K562 (cell line): ENCODE measurements around the gene DBP. TPM values are rescaled to one million over a fixed set of nuclear protein-coding genes. Genes with fewer than 3 reads are reported as not detected.

Experiments used
- CBX1 ChIP-seq: sonication (generic); IDR thresholded peaks from 2 replicates; pipeline ENCODE4 v1.6.1; 2016; ENCODE audit warnings: antibody characterized with exemption, low read depth, mild to moderate bottlenecking
- CTCF ChIP-seq, 3 experiments: IDR thresholded peaks in 2 of 3; conservative IDR thresholded peaks in 1 of 3; 2 replicates each; pipeline ENCODE4 v1.5.1; 2011 to 2012; ENCODE audit warnings: low read length in 3 of 3, mild to moderate bottlenecking in 3 of 3, control low read depth in 2 of 3, improper control_type of control experiment in 1 of 3, inconsistent platforms in 1 of 3, low read depth in 1 of 3, mixed read lengths in 1 of 3, moderate library complexity in 1 of 3; ENCODE audit not compliant: insufficient read depth in 2 of 3
- DMBX1 ChIP-seq: fragments of 250-450 bp; sonication (Bioruptor Pico); IDR thresholded peaks from 2 replicates; pipeline ENCODE4 v1.8.0; 2022; ENCODE audit warnings: inconsistent platforms, mild to moderate bottlenecking, moderate library complexity, borderline replicate concordance
- E2F6 ChIP-seq, 2 experiments: IDR thresholded peaks; 2 replicates each; pipeline ENCODE4 v1.6.1; 2011; ENCODE audit warnings: borderline replicate concordance in 1 of 2, control low read depth in 1 of 2, low read depth in 1 of 2, low read length in 1 of 2, mild to moderate bottlenecking in 1 of 2, mixed read lengths in 1 of 2, moderate library complexity in 1 of 2; ENCODE audit not compliant: insufficient read depth in 1 of 2, insufficient read length in 1 of 2, poor library complexity in 1 of 2, severe bottlenecking in 1 of 2; ENCODE audit errors: extremely low read depth in 1 of 2
- FUS ChIP-seq: fragments of 200-400 bp; formaldehyde crosslinking; optimal IDR thresholded peaks from 2 replicates; pipeline ENCODE3; 2017; ENCODE audit warnings: low read depth, low read length
- GATA2 ChIP-seq: sonication (generic); formaldehyde crosslinking; IDR thresholded peaks from 2 replicates; pipeline ENCODE4 v1.4.0; 2020; ENCODE audit warnings: mild to moderate bottlenecking, missing genetic modification reagents
- HMG20A ChIP-seq: fragments of 450-650 bp; formaldehyde crosslinking; conservative IDR thresholded peaks from 2 replicates; pipeline ENCODE4 v1.4.0; 2020; ENCODE audit warnings: mild to moderate bottlenecking, mixed read lengths
- ID3 ChIP-seq, 2 experiments: fragments of 250-450 bp in 1 of 2; fragments of 450-650 bp in 1 of 2; sonication (Bioruptor Pico) in 1 of 2; IDR thresholded peaks; 2 replicates each; pipeline versions ENCODE4 v1.6.1 to v1.8.0; 2016 to 2021; ENCODE audit warnings: mild to moderate bottlenecking in 2 of 2, moderate library complexity in 2 of 2, missing compliant biosample characterization in 1 of 2, missing genetic modification characterization in 1 of 2
- LARP7 ChIP-seq: fragments of 450-650 bp; IDR thresholded peaks from 2 replicates; pipeline ENCODE4 v1.6.1; 2016
- MAZ ChIP-seq, 2 experiments: fragments of 450-650 bp in 1 of 2; sonication (generic) in 1 of 2; formaldehyde crosslinking; IDR thresholded peaks in 1 of 2; conservative IDR thresholded peaks in 1 of 2; 2 replicates each; pipeline versions ENCODE4 v1.4.0 to v1.5.0; 2020; ENCODE audit warnings: mild to moderate bottlenecking in 1 of 2, missing genetic modification reagents in 1 of 2
- MITF ChIP-seq: IDR thresholded peaks from 2 replicates; pipeline ENCODE4 v1.6.1; 2014; ENCODE audit warnings: antibody characterized with exemption
- MYNN ChIP-seq, 2 experiments: sonication (generic); formaldehyde crosslinking in 1 of 2; IDR thresholded peaks; 2 replicates each; pipeline versions ENCODE4 v1.5.0 to v1.6.1; 2016 to 2020; ENCODE audit warnings: antibody characterized with exemption in 1 of 2, missing genetic modification reagents in 1 of 2
- NKRF ChIP-seq: fragments of 450-650 bp; IDR thresholded peaks from 2 replicates; pipeline ENCODE4 v1.6.1; 2016; ENCODE audit warnings: borderline replicate concordance
- NRF1 ChIP-seq, 2 experiments: fragments of 450-650 bp; IDR thresholded peaks in 1 of 2; conservative IDR thresholded peaks in 1 of 2; 2 replicates each; pipeline ENCODE4 v1.6.1; 2014; ENCODE audit warnings: mild to moderate bottlenecking in 2 of 2
- RCOR1 ChIP-seq, 2 experiments: IDR thresholded peaks; 2 replicates each; pipeline ENCODE4 v1.6.1; 2012; ENCODE audit warnings: low read depth in 2 of 2, low read length in 2 of 2, borderline replicate concordance in 1 of 2, improper control_type of control experiment in 1 of 2
- THAP7 ChIP-seq: fragments of 250-450 bp; sonication (Bioruptor Pico); IDR thresholded peaks from 2 replicates; pipeline ENCODE4 v1.5.0; 2021
- ZNF583 ChIP-seq: fragments of 250-450 bp; sonication (Bioruptor Pico); IDR thresholded peaks from 2 replicates; pipeline ENCODE4 v1.4.0; 2020
- polyA plus RNA-seq, 8 experiments: library from polyadenylated mRNA; depleted of rRNA in 4 of 8; stranded (reverse) in 5 of 8; unstranded in 3 of 8; fragments of >200 nt; fragmentation: Nextera tagmentation in 2 of 8; fragmentation: Illumina TruSeq in 1 of 8; extraction: Ambion mirVana in 2 of 8; extraction: Trizol in 1 of 8; gene quantifications; 2 replicates each; pipeline versions ENCODE4 v1.2.1 to v1.2.3, GENCODE V29; 2011 to 2014; ENCODE audit warnings: inconsistent platforms in 1 of 8, missing spikeins in 1 of 8
- total RNA-seq, 7 experiments: library from RNA; depleted of rRNA in 6 of 7; stranded (reverse); fragments of >200 nt in 6 of 7; fragmentation: Illumina TruSeq in 2 of 7; extraction: Trizol in 2 of 7; gene quantifications; 2 replicates each; pipeline versions ENCODE4 v1.2.1 to v1.2.3, GENCODE V29; 2011 to 2021; ENCODE audit warnings: low replicate concordance in 1 of 7

The DBP gene
- total and polyA plus RNA-seq, 9 of the 15 experiments (the other 6 are each of a cell fraction or from before 2014, with no cell fraction given), result 0.25 to 5.5 (median 1.8) TPM

- no peak for TF ChIP-seq HMG20A (CRISPR knock-in tag)
- no peak for TF ChIP-seq FUS
- no peak for TF ChIP-seq ZNF583
- TF ChIP-seq THAP7 (CRISPR knock-in tag), result no peak
- 0 out of 2 replicates have a peak, but pooled peaks have one; percentile 19 for TF ChIP-seq MYNN (IDR thresholded peaks at IDR 0.05)
- no peak for TF ChIP-seq MYNN (CRISPR knock-in tag; IDR thresholded peaks at IDR 0.05)
- TF ChIP-seq E2F6 (IDR thresholded peaks at IDR 0.05; ENCODE audit: borderline replicate concordance in 1 of 2, extremely low read depth in 1 of 2, insufficient read depth in 1 of 2, insufficient read length in 1 of 2, low read depth in 1 of 2, low read length in 1 of 2, poor library complexity in 1 of 2, severe bottlenecking in 1 of 2), result peak in 1 of 2 experiments; percentile 15
- TF ChIP-seq GATA2 (CRISPR knock-in tag), result no peak
- no peak for TF ChIP-seq LARP7
- TF ChIP-seq RCOR1 (IDR thresholded peaks at IDR 0.05; ENCODE audit: borderline replicate concordance in 1 of 2, low read depth in 2 of 2, low read length in 2 of 2), result peak in 1 of 2 experiments; percentile 42; a peak in 1 of 4 replicates
- 0 out of 2 replicates have a peak, but pooled peaks have one; percentile 4 for TF ChIP-seq MITF
- TF ChIP-seq CTCF (IDR thresholded peaks at IDR 0.05 in 2 of 3, conservative IDR thresholded peaks at IDR 0.05 in 1 of 3; ENCODE audit: insufficient read depth in 2 of 3, low read depth in 1 of 3, low read length in 3 of 3), result peak; percentile 90 to 92 (median 92)
- TF ChIP-seq CBX1, result no peak
- peak in 1 of 2 experiments; percentile 69; a peak in 2 of 4 replicates for TF ChIP-seq MAZ (CRISPR knock-in tag; conservative IDR thresholded peaks at IDR 0.05 in 1 of 2, IDR thresholded peaks at IDR 0.05 in 1 of 2)
- TF ChIP-seq NRF1 (conservative IDR thresholded peaks at IDR 0.05 in 1 of 2, IDR thresholded peaks at IDR 0.05 in 1 of 2), result peak in 1 of 2 experiments; percentile 16; a peak in 1 of 4 replicates
- no peak for TF ChIP-seq ID3 (CRISPR knock-in tag; IDR thresholded peaks at IDR 0.05)
- TF ChIP-seq ID3 (tag; IDR thresholded peaks at IDR 0.05), result no peak
- no peak for TF ChIP-seq DMBX1 (CRISPR knock-in tag)
- TF ChIP-seq NKRF, result no peak
Measured at GRCh38 chr19:48674921-48675824, 38.0 kb upstream of the DBP start (continued).
